Cardiac muscle cell (in vitro differentiated cells and primary cell): ENCODE data around the gene NAA60. TPM values are rescaled to one million over a fixed set of nuclear protein-coding genes. Genes with fewer than 3 reads are reported as not detected.

ENCODE experiments used
- DNase-seq, 2 donors: peaks; one replicate each; pipeline versions ENCODE4 v3.0.0 to v3.0.0-alpha.2; 2010 to 2017; ENCODE audit warnings: low read depth in 1 of 2, low spot score in 1 of 2
- H3K27ac ChIP-seq: fragments of 200-600 bp; sonication (generic); 2 replicates; pipeline ENCODE4 v1.5.1; 2016
- H3K27me3 ChIP-seq: fragments of 200-600 bp; sonication (generic); 2 replicates; pipeline ENCODE4 v1.6.0; 2016; ENCODE audit warnings: control low read depth
- H3K36me3 ChIP-seq: fragments of 200-600 bp; sonication (generic); 2 replicates; pipeline ENCODE4 v1.5.1; 2016; ENCODE audit warnings: control low read depth
- H3K4me1 ChIP-seq: fragments of 200-600 bp; sonication (generic); 2 replicates; pipeline ENCODE4 v1.8.1; 2017; ENCODE audit warnings: low read depth, mild to moderate bottlenecking, mixed run types
- H3K4me3 ChIP-seq: fragments of 200-600 bp; sonication (generic); 2 replicates; pipeline ENCODE4 v1.5.1; 2016; ENCODE audit warnings: mild to moderate bottlenecking
- H3K9me3 ChIP-seq: fragments of 200-600 bp; sonication (generic); 2 replicates; pipeline ENCODE4 v1.5.1; 2017; ENCODE audit warnings: low read depth, mild to moderate bottlenecking, control low read depth
- CTCF ChIP-seq: IDR thresholded peaks from 2 replicates; pipeline ENCODE4 v1.5.1; 2012; ENCODE audit warnings: low read depth, mild to moderate bottlenecking, low read length
- polyA plus RNA-seq: library from polyadenylated mRNA; unstranded; fragments of >200 nt; fragmentation: Nextera tagmentation; extraction: Ambion mirVana; gene quantifications from 2 replicates; pipeline ENCODE4 v1.2.1, GENCODE V29; 2016
- total RNA-seq: library from RNA; depleted of rRNA; stranded (reverse); fragments of >200 nt; gene quantifications from 2 replicates; pipeline ENCODE4 v1.2.3, GENCODE V29; 2016

Gene NAA60
- total RNA-seq: 43.9 and 50.7 TPM in 2 replicates
- polyA plus RNA-seq: 77.0 and 83.0 TPM in 2 replicates

GRCh38 chr16:3443108-3444031 lies at the start of gene NAA60, which contains the start of gene ZNF597:
Gene NAA60, plus strand, starts transcription at chr16:3443680. Its CDS starts 32,548 bp downstream, at chr16:3476228.
Gene ZNF597, minus strand, starts transcription at chr16:3443504. Its CDS starts 351 bp downstream, at chr16:3443153.
- Histone ChIP-seq H3K4me3 (peak within 1 kb of the TSS; percentile 93), H3K36me3 (peaks cover 7% of the 10 kb centered on the region), H3K27ac (peak within 1 kb of the TSS; percentile 96), H3K27me3 (no peaks in the 10 kb centered on the region), H3K4me1 (peaks cover 7% of the 10 kb centered on the region), H3K9me3 (no peaks in the 10 kb centered on the region)
- peak; percentile 93 to 97 for DNase-seq
- TF ChIP-seq CTCF: no peak

GRCh38 chr16:3400446-3400778 lies 43.1 kb upstream of the NAA60 start:
- peak overlapping the region; percentile 68 for H3K4me3 ChIP-seq
- peak overlapping the region; percentile 77 for H3K27ac ChIP-seq
- H3K4me1 ChIP-seq: no peaks in the 10 kb centered on the region
- H3K9me3 ChIP-seq: no peaks in the 10 kb centered on the region
- H3K36me3 ChIP-seq: peaks cover 11% of the 10 kb centered on the region
- TF ChIP-seq CTCF: no peak
- no peak for DNase-seq
- no peaks in the 10 kb centered on the region for H3K27me3 ChIP-seq

GRCh38 chr16:3400779-3401688 lies 42.4 kb upstream of the NAA60 start, which contains the start of the genes ZNF174 and ZSCAN32:
Gene ZNF174, plus strand, starts transcription at chr16:3401215. Its CDS starts 790 bp downstream, at chr16:3402005.
Gene ZSCAN32, minus strand, starts transcription at chr16:3401004. Its CDS starts 3,447 bp downstream, at chr16:3397557.
- H3K4me3 ChIP-seq: peak within 1 kb of the TSS; percentile 68
- no peaks in the 10 kb centered on the region for H3K9me3 ChIP-seq
- peak; percentile 98 to 100 for DNase-seq
- no peak for TF ChIP-seq CTCF
- H3K27me3 ChIP-seq: no peaks in the 10 kb centered on the region
- no peaks in the 10 kb centered on the region for H3K4me1 ChIP-seq
- peaks cover 15% of the 10 kb centered on the region for H3K36me3 ChIP-seq
- H3K27ac ChIP-seq: peak within 1 kb of the TSS; percentile 82

- Histone ChIP-seq H3K4me1 (no peaks in the 10 kb centered on the region), H3K27me3 (no peaks in the 10 kb centered on the region), H3K9me3 (no peaks in the 10 kb centered on the region), H3K4me3 (peak overlapping the region; percentile 68), H3K36me3 (peaks cover 15% of the 10 kb centered on the region), H3K27ac (peak overlapping the region; percentile 82)
- DNase-seq: peak; percentile 17 to 37
- no peak for TF ChIP-seq CTCF
Measured at GRCh38 chr16:3401719-3402397, 41.6 kb upstream of the NAA60 start.
